Stimulated activated CD8-positive, alpha-beta memory T cell treated with anti-CD3 and anti-CD28 coated beads, Interleukin-4, amount 100 ng/mL, for 24 hours (primary cell): Measurements from ENCODE around the gene SNRNP25.

ENCODE experiments used
- DNase-seq: peaks from one replicate; pipeline ENCODE4 v3.0.0-alpha.2; 2020; ENCODE audit warnings: low read depth

SNRNP25 gene

DNA sequence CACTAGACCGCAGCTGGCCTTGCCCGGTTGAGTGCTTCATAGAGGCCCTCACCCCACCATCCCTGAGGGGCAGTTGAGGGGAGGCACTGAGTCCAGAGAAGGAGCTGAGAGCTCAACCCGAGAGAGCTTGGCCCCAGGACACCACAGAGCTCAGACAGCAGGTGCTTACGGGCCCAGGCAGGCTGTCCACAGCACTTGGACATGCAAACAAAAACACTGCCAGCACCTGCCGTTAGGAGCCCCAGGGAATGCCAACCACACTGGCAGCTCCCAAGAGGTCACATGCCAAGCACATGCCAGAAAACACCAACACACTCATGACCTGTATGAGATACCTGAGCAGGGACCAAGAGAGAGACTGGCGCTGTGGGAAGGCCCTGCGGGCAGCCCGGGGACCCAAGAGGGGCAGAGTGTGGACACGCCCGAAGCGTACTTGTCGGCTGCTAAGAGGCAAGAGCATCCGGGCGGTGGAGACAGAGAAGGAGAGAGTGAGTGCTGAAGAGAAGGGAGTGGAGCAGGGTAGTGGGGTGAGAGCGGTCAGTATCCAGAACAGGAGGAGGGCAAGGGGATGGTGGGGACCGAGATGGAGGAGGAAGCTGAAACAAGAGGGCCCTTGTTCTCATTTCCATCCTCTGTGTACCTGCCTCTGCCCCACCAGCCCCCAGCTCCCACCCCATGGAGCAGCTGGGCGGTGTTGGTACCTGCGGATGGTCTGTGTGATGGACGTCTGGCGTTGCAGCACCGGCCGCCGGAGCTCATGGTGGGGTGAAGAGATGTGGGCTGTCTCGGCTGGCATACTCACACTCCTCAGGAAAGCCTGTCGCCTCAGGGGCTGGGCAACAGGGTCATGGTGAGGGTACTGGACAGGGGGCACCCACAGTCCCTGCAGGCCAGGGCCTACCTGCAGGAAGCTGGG lies 10.6 kb downstream of the SNRNP25 start:
- no peak for DNase-seq

- DNase-seq, result no peak
Measured at GRCh38 chr16:64914-65255, 11.3 kb downstream of the SNRNP25 start.

DNA sequence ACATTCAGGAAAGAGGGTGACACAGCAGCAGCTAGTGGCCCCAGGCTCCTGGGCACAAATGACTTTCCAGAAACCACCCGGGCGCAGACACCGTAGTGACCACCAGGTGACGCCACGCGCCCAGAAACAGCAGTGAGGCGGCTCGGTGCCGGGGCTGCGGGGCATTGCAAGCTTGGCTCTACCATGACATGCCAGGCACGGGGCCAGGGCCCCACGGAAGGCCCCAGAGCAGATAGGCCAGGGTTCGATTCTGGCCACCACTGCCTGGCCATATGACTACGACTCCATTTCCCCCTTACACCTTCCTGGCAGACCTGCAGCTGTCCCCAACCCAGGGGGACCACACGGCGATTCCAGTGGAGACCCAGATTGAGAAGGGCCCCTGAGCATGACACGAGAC lies 12.1 kb downstream of the SNRNP25 start:
- DNase-seq, result peak; percentile 78

DNA sequence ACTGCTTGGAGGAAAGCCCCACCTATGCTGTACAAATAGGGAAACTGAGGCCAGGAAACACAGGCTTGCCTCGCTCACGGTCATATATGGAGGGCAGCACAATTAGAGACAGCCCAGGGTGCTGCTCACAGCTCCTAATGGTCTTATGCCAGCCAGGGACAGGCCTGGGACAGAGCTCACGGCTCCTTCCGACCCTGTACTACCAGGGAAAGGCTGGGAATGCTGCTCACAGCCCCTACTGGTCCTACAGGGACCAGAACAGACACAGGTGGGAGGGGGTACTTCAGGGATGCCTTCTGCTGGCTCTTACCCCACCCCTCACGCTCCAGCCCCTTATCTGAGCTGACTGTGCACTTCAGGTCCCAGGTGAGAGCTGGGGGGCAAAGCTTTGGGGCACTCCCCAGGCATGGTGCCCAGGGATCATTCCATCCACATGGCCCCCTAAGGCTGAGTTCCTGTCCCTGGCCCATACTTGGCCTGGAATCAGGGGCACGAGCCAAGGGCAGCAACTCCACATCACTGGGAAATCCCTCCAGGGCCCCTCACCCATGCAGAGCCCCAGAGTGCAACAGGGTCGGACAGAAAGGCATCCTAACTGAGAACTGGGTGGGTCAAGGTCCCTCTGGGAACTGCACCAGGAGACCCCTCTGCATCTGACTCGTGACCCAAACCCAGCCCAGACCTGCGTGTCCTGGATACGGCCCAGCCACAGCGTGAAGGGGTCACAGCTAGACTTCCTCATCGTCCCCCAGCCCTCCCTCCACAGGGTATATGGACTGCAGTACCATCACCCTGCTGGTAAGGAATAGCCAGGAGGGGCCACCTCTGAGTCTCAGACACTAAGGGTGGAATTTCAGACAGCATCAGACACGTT lies 12.9 kb downstream of the SNRNP25 start:
- no peak for DNase-seq

DNA sequence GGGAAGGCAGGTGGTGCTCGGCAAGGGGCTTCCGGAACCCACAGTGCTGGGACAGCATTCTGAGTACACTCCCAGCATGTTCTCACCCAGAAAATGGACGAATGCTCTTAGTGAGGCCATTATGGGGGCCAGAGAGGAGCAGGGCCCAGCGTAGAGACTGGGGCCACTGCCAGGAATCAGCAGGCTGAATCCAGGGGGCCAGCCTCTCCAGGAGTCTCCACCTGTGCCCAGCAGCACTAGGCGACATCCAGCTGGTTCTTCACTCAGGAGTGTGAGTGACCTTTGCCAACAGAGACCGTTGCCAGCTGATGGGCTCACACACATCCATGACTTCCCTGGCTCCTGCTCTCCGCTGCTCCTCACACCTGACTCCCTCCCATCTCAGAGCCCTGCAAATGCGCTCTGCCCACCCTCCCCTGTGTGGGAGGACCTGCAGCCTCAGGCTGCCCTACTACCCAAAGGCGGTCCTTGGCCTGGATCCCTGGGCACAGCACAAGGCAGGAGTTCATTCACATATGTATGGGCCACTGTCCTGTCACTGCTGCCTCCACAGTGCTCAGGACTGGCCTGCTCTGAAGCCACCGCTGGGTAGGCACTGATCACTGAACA lies 13.7 kb downstream of the SNRNP25 start:
- DNase-seq, result no peak

- DNase-seq, result no peak
Measured at GRCh38 chr16:67884-68789, 14.5 kb downstream of the SNRNP25 start.

- no peak for DNase-seq
Measured at GRCh38 chr16:69181-69580, 15.6 kb downstream of the SNRNP25 start.

GRCh38 chr16:71210-71539 lies 17.5 kb downstream of the SNRNP25 start:
- no peak for DNase-seq

DNA sequence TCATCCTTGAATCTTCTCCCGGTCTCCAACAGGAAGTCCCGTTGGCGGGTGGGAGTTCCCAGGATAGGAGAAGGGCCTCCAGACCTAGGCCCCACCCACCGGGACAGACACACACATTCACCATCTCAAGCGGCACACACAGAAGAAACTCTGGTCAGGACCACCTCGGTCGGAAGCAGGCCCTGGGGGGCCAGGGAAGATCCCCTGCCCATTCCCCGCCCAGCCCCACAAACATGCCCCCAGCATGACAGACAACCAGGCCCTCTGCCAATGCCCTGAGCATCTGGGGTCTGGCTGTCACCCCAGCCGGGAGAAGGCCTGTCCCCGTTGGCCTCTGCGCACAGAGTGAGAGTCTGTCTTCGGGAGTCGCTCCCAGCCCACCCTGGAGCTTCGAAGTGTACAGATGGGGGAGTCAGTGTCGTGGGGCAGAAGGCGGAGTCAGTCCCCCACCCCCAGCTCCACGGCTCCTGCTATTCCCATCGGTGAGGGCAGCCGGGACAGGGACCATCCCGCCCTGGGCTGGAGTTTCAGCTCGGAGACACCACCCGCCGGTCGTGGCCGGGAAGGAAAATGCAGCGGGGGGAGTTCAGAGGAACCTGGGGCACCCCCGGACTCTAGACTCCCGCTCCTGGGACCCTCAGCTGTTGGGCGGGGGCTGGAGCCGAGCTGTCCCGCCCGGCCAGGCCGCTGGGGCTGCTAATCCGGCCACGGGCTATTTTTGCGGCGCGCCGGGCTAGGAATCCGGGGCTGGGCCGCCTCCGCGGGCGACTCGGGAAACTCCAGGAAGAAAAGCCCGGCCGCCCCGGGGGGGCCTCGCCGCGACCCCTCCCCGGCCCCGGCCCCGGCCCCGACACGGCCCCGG lies 18.1 kb downstream of the SNRNP25 start:
- no peak for DNase-seq

GRCh38 chr16:72561-73548 lies 19.2 kb downstream of the SNRNP25 start, which contains the start of gene RHBDF1:
RHBDF1 (minus strand) TSS chr16:72631; CDS start chr16:65015, 7,616 bp downstream.
- DNase-seq, result no peak

DNA sequence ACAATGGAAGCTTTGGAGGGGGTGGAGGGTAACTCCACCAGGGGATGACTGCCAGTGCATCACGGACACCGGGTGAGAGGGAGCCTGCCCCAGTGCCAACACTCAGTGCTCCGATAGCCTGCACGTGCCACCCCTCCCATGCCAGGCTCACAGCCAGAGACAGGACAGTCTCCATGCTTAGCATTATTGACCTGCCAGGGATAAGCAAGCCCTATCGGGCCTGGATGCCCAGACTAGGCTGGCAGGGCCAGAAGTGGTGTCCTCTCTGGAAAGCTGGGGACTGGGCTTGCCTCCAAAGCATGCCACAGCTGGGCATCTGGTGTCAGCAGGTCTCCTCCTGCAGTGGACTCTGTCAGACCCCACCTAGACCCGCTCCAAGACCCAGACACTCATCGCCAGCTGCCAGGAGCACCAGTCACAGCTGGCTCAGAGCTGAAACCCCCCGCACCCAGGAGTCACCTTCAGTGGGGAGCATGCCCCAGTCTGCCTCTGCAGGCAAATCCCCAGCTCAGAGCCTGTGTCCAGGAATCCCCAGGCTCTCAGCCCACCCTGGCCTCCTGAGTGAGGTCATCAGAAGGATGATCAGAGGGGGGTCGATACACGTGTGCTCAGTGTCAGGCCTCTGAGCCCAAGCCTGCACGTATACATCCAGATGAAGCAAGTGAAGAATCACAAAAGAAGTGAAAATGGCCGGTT lies 20.6 kb downstream of the SNRNP25 start:
- no peak for DNase-seq

DNA sequence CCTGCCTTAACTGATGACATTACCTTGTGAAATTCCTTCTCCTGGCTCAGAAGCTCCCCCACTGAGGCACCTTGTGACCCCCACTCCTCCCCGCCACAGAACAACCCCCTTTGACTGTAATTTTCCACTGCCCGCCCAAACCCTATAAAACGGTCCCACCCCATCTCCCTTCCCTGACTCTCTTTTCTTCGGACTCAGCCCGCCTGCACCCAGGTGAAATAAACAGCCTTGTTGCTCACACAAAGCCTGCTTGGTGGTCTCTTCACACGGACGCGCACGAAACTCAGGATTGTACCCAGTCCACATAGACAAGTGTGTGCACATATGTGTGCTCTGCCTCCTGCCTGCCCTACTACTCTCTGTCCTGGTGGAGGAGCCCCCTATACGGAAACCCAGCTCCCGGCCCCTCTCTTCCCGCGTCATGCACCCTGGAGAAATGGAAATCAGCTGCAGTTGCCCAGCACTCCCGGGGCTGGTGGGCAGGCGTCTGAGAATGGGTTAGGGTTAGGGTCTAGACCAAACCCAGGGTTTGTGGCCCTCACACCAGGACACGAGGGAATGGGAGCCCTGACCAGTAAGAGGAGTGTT lies 21.2 kb downstream of the SNRNP25 start:
- no peak for DNase-seq

DNA sequence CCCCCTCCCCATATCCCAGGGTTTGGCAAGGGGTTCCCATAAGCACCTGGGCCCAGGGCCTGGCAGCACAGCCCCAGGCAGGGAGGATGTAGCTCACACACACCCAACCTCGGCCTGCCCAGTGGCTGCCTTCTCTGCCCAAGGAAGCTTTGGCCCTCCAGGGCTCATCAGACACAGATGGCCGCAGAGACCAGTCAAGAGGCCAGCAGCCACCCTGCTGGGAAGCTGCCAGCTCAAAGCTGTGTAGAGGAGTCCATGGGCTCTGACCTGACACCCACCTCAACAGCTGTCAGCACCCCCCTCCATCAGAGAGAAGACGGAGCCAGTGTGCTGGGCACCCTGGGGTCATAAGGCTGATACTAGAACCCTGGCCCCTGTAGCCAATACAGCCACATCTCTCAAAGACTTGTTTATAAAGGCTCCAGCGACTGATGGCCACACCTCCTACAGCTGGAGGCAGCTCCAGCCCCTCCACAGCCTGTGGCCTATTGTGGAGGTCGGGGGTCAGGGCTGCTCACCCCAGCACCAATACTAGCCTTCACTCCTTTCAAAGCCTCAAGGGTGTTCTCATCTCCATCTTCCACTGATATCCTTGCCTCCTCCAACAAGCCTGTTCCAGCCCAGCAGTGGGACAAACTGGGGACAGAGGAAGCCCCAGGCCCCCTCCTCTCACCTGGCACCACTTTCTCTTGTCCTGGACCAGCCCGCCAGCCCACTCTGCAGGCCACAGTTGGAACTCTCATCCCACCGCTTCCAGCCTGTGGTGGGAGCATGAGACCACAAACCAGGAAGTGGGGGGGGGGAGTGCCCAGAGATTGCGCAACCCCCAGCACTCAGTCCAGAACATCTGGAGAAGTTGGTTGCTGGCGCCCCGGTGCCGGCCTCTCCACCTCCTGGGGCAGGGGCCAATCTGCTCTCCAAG lies 22.2 kb downstream of the SNRNP25 start:
- DNase-seq, result no peak

GRCh38 chr16:76535-77272 lies 23.1 kb downstream of the SNRNP25 start:
- DNase-seq, result no peak

DNA sequence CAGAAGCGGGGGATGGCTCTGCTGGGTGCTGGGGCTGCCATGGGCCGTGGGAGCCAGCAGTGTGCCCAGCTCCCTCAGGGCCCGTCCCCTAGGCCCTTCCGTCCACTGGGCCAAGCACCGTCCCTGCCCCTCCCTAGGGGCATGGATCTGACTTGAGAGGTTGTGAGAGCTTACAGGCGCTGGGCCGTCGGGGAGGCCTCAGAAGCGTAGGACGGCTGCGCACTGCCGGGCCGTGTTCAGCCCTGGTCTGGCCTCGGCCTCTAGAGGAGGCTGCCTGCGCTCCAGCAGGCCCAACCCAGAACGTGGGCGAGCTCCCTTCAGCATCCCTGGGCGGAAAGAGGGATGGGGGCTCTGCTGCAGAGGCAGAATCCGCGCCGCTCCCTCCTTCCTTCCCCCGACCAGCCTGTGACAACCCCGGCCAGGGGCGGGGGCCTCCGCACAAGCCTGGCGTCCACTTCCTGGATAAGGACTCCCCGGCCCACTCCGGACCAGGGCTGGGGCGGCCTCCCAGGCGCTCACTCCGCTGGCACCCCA lies 23.7 kb downstream of the SNRNP25 start:
- peak; percentile 9 for DNase-seq

- DNase-seq, result peak; percentile 78
Measured at GRCh38 chr16:77807-78443, 24.3 kb downstream of the SNRNP25 start, which contains the start of gene MPG. MPG (plus strand) TSS chr16:78225; CDS start chr16:78310, 85 bp downstream.
